Astrocyte of the spinal cord (primary cell): ENCODE measurements around the gene FLRT2.

Experiments
- DNase-seq: peaks from one replicate; pipeline ENCODE4 v3.0.0; 2011; ENCODE audit warnings: low read depth, low spot score
- H3K4me3 ChIP-seq: 2 replicates; pipeline ENCODE4 v1.5.1; 2011; ENCODE audit warnings: low read depth, mild to moderate bottlenecking, low read length, moderate library complexity
- CTCF ChIP-seq: IDR thresholded peaks from 2 replicates; pipeline ENCODE4 v1.5.1; 2012; ENCODE audit warnings: low read depth, mild to moderate bottlenecking, low read length, inconsistent platforms
- in situ Hi-C: cut with HindIII; loops from 2 replicates; pipeline ENCODE4 v1.10.0; 2017; ENCODE audit warnings: low sequenced_read_pairs

Gene FLRT2

GRCh38 chr14:85618390-85618789, 88.4 kb downstream of the FLRT2 start:
- DNase-seq = no peak
- H3K4me3 ChIP-seq = no peak overlapping the region
- no peak for TF ChIP-seq CTCF
- in situ Hi-C loops = no loop called here

- in situ Hi-C loops = no loop called here
- no peak overlapping the region for H3K4me3 ChIP-seq
- no peak for TF ChIP-seq CTCF
- no peak for DNase-seq
These were observed 89.0 kb downstream of the FLRT2 start for GRCh38 chr14:85618978-85619377.

- no peak overlapping the region for H3K4me3 ChIP-seq
- in situ Hi-C loops = no loop called here
- no peak for TF ChIP-seq CTCF
- no peak for DNase-seq
These were observed 89.9 kb downstream of the FLRT2 start for GRCh38 chr14:85619851-85620250.

- DNase-seq = no peak
- in situ Hi-C loops = no loop called here
- no peak for TF ChIP-seq CTCF
- no peak overlapping the region for H3K4me3 ChIP-seq
These were observed 91.0 kb downstream of the FLRT2 start for GRCh38 chr14:85620947-85621346.

- no peak for TF ChIP-seq CTCF
- DNase-seq = no peak
- H3K4me3 ChIP-seq = no peak overlapping the region
- in situ Hi-C loops = no loop called here
These were observed 92.2 kb downstream of the FLRT2 start for GRCh38 chr14:85622106-85622505.

GRCh38 chr14:85622986-85623685, 93.2 kb downstream of the FLRT2 start:
- no peak overlapping the region for H3K4me3 ChIP-seq
- DNase-seq = no peak
- in situ Hi-C loops = no loop called here
- TF ChIP-seq CTCF = no peak
